GM12892 (cell line): ENCODE measurements around the gene DCHS2.

Experiments used
- POLR2A ChIP-seq: IDR thresholded peaks from 2 replicates; pipeline ENCODE4 v1.6.1; 2011; ENCODE audit warnings: low read depth, low read length, control low read depth
- TAF1 ChIP-seq: IDR thresholded peaks from 2 replicates; pipeline ENCODE4 v1.6.1; 2011; ENCODE audit warnings: low read depth, mild to moderate bottlenecking, control low read depth, low read length, borderline replicate concordance

- TF ChIP-seq POLR2A: no peak
- no peak for TF ChIP-seq TAF1
Measured at GRCh38 chr4:154416190-154416547, 75.4 kb downstream of the DCHS2 start.
